Esophagus (tissue), 2 donors: ENCODE data around the gene RAPGEF2. TPM values are rescaled to one million over a fixed set of nuclear protein-coding genes. Genes with fewer than 3 reads are reported as not detected.
"Not testable (repeated sequence)": the region's sequence is repeated elsewhere in the genome, so short reads cannot be mapped to it uniquely, and the experiment has no call there.

Source experiments
- H3K27ac ChIP-seq, 2 donors: one replicate each; pipeline ENCODE4 v1.5.1; 2013; ENCODE audit warnings: low read depth in 2 of 2, mild to moderate bottlenecking in 2 of 2, inconsistent platforms in 1 of 2, low read length in 1 of 2, moderate library complexity in 1 of 2
- H3K27me3 ChIP-seq, 2 donors: one replicate each; pipeline ENCODE4 v1.6.1; 2013; ENCODE audit warnings: low read length in 2 of 2, control low read depth in 1 of 2, mild to moderate bottlenecking in 1 of 2; ENCODE audit not compliant: insufficient read depth in 2 of 2, control insufficient read depth in 1 of 2
- H3K36me3 ChIP-seq, 2 donors: one replicate each; pipeline ENCODE4 v1.6.1; 2013; ENCODE audit warnings: low read length in 1 of 2; ENCODE audit not compliant: control insufficient read depth in 2 of 2, insufficient read depth in 2 of 2
- H3K4me1 ChIP-seq, 2 donors: one replicate each; pipeline ENCODE4 v1.6.1; 2013; ENCODE audit warnings: low read length in 1 of 2; ENCODE audit not compliant: control insufficient read depth in 2 of 2, insufficient read depth in 2 of 2
- H3K4me3 ChIP-seq, 2 donors: one replicate each; pipeline ENCODE4 v1.5.1; 2013; ENCODE audit warnings: low read length in 2 of 2, mild to moderate bottlenecking in 2 of 2, low read depth in 1 of 2, moderate library complexity in 1 of 2
- H3K9me3 ChIP-seq, 2 donors: one replicate each; pipeline ENCODE4 v1.6.1; 2013; ENCODE audit warnings: mild to moderate bottlenecking in 2 of 2, low read depth in 1 of 2, low read length in 1 of 2, moderate library complexity in 1 of 2; ENCODE audit not compliant: control insufficient read depth in 2 of 2, insufficient read depth in 1 of 2
- WGBS, 2 donors: extraction: QIAGEN DNeasy Blood & Tissue Kit; methylation state at CpG; one replicate each; pipeline ENCODE4 v1.1.7; 2013; 5-methylcytosine and 5-hydroxymethylcytosine counted together
- polyA plus RNA-seq, 2 donors: library from polyadenylated mRNA; stranded (reverse); fragments of 200-250 nt; gene quantifications; one replicate each; pipeline ENCODE4 v1.2.3, GENCODE V29; 2013
- donor health status: healthy with polysubstance abuse.
- donor health status: Bipolar disorder and iron deficiency.

RAPGEF2 gene
- polyA plus RNA-seq, 2 donors, result 3.9 to 4.3 TPM

DNA sequence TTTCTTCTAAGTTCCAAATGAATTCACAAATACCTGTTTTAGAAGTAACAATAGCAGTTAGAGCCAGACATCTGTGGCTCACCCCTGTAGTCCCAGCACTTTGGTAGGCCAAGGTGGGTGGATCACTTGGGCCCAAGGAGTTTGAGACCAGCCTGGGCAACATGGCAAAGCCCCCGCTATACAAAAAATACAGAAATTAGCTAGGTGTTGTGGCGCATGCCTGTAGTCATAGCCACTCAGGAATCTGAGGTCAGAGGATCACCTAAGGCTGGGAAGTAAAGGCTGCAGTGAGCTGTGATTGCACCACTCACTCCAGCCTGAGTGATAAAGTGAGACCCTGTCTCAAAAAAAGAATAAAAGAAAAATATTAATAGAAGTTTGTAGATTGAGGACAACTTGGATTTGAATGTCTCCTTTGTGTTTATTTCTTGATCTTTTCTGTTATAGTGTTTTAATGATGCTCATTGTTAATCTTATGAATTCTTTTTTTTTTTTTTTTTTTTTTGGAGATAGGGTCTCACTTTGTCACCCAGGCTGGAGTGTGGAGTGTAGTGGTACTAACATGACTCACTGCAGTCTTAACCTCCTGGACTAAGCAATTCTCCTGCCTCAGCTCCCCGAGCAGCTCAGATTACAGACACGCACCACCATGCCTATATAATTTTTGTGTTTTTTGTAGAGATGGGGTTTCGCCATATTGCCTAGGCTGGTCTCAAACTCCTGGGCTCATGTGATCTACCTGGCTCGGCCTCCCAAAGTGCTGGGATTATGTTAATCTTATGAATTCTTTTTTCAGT lies 30.7 kb upstream of the RAPGEF2 start:
- H3K4me3 ChIP-seq, result no peak overlapping the region
- H3K27me3 ChIP-seq, result no peaks in the 10 kb centered on the region
- WGBS, 2 donors, result 94% methylated on average over 6 of the region's 6 CpGs
- no peaks in the 10 kb centered on the region for H3K4me1 ChIP-seq
- no peaks in the 10 kb centered on the region for H3K36me3 ChIP-seq
- H3K9me3 ChIP-seq, result no peaks in the 10 kb centered on the region
- H3K27ac ChIP-seq, result no peak overlapping the region

DNA sequence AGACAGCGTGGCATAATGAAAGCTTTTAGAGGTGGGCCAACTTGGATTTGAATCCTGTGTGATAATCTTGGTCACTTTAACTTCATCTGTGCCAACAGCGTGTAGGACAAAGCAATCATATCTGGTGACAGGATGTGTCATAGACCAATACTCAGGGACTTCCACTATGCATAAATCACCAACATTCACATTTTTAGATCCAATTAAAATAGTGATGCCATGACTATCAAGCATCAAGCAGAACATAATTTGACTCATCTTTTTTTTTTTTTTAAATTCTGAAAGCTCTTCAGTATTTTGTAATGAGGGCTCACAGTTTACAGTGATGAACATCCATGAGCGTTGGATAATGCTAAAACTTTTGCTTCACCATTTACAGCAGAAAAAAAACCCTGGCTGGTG lies 27.3 kb upstream of the RAPGEF2 start:
- 59% methylated on average over 3 of the region's 3 CpGs for WGBS, 2 donors
- Histone ChIP-seq H3K4me1 (no peaks in the 10 kb centered on the region), H3K36me3 (no peaks in the 10 kb centered on the region), H3K27ac (no peak overlapping the region), H3K9me3 (no peaks in the 10 kb centered on the region), H3K4me3 (no peak overlapping the region), H3K27me3 (no peaks in the 10 kb centered on the region)

DNA sequence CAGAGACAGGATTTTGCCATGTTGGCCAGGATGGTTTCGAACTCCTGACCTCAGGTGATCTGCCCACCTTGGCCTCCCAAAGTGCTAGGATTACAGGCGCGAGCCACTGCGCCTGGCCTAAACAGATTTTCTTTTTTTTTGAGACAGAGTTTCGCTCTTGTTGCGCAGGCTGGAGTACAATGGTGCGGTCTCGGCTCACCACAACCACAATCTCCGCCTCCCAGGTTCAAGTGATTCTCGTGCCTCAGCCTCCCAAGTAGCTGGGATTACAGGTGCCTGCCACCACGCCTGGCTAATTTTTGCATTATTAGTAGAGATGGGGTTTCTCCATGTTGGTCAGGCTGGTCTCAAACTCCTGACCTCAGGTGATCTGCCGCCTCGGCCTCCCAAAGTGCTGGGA lies 25.9 kb upstream of the RAPGEF2 start:
- H3K27ac ChIP-seq, H3K4me3 ChIP-seq, H3K27me3 ChIP-seq, H3K9me3 ChIP-seq, H3K36me3 ChIP-seq, H3K4me1 ChIP-seq: not testable (repeated sequence)
- WGBS, 2 donors, result 93% methylated on average over 13 of the region's 13 CpGs

DNA sequence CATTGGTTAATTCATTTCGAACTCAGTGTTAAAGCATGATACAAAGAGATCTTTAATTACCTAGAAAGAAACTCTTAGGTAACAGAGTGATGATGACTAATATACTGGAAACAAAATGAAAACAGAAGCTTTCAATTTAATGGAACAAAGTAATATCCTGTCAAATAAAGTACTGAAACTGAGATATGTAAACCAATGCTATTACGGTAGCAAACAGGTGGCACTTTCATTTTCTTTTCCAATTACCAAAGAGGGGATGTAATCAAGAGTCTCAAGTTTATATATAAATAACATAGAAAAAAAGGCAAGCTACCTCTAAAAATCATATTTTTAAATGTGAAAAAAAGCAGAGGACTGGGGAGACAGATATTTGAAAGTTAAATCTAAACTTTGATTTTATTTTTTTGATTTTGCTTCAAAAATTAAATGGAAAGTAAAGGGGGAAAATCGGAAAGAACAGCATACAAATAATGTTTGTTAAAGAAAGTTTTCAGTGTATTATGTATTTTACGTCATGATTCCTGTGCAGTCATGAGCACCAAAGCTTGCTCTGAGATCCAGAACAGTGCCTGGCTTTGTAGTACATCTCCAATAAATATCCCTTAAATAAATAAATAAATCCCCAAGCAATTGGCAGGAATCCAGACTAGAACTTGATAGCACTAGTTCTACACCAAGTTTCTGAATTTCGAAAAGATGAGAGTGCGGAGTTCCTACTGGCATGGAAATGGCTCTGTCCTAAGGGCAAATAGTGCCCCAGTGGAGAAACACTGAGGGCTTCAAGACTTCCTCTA lies 25.0 kb upstream of the RAPGEF2 start:
- WGBS, 2 donors, result 48 to 56% methylated on average over 6 of the region's 6 CpGs
- no peak overlapping the region for H3K27ac ChIP-seq
- H3K4me3 ChIP-seq, result no peak overlapping the region

DNA sequence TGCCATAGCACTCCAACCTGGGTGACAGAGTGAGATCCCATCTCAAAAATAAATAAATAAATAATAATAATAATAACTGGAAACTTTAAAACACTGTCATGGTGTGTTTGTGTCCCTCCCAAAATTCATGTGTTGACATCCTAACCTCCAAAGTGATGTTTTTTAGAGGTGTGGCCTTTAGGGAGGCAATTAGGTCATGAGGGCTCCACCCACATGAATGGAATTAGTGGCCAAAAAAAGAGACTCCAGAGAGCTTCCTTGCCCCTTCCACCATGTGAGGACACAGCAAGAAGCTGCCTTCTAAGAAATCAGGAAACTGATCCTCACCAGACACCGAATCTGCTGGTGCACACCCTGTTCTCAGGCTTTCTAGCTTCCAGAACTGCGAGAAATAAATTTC lies 23.8 kb upstream of the RAPGEF2 start:
- H3K9me3 ChIP-seq, result no peaks in the 10 kb centered on the region
- H3K27me3 ChIP-seq, result no peaks in the 10 kb centered on the region
- 85 to 86% methylated on average over 2 of the region's 2 CpGs for WGBS, 2 donors
- H3K36me3 ChIP-seq, result no peaks in the 10 kb centered on the region
- H3K4me3 ChIP-seq, result no peak overlapping the region
- H3K27ac ChIP-seq, result no peak overlapping the region
- H3K4me1 ChIP-seq, result no peaks in the 10 kb centered on the region

More for the DNA sequence above, 25.0 kb upstream of the RAPGEF2 start:
- H3K36me3 ChIP-seq, result no peaks in the 10 kb centered on the region
- H3K4me1 ChIP-seq, result no peaks in the 10 kb centered on the region
- no peaks in the 10 kb centered on the region for H3K9me3 ChIP-seq
- no peaks in the 10 kb centered on the region for H3K27me3 ChIP-seq

DNA sequence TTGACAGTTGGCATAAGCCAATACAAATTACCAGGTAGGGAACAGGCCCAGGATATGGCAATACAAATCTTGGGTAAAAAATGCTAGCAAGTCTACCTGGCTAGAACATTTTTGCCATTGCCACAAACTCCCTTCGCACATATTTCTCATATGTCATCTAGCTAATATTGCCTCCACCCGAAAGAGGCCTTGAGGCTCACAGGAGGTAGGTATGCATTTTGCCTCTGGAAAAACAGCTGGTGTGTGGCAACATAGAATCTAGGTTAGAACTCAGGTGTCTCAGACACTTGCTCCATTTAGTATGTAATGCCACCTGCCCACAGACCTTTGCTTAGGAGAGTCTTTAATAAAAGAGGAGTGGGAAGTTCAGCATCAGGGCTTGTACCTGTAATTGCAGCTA lies 16.3 kb upstream of the RAPGEF2 start:
- no peak overlapping the region for H3K4me3 ChIP-seq
- H3K36me3 ChIP-seq, result no peaks in the 10 kb centered on the region
- H3K9me3 ChIP-seq, result no peaks in the 10 kb centered on the region
- WGBS, 2 donors, result 93 to 99% methylated on average over 2 of the region's 2 CpGs
- no peaks in the 10 kb centered on the region for H3K4me1 ChIP-seq
- H3K27ac ChIP-seq, result no peak overlapping the region
- no peaks in the 10 kb centered on the region for H3K27me3 ChIP-seq

DNA sequence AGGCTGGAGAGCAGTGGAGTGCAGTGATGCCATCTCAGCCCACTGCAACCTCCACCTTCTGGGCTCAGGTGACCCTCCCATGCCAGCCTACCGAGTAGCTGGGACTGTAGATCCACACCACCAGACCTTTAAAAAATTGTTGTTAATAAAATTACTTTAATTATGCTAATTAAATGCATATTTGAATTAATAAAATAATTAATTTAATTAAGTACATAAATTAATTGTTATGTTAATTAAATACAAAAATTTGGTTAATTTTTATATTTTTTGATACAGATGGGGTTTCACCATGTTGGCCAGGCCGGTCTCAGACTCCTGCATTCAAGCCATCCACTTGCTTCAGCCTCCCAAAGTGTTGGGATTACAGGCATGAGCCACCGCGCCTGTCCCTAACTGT lies 12.6 kb upstream of the RAPGEF2 start:
- no peaks in the 10 kb centered on the region for H3K4me1 ChIP-seq
- H3K27me3 ChIP-seq, result no peaks in the 10 kb centered on the region
- no peak overlapping the region for H3K4me3 ChIP-seq
- H3K27ac ChIP-seq, result no peak overlapping the region
- no peaks in the 10 kb centered on the region for H3K36me3 ChIP-seq
- no peaks in the 10 kb centered on the region for H3K9me3 ChIP-seq
- WGBS, 2 donors, result 96 to 97% methylated on average over 4 of the region's 4 CpGs

DNA sequence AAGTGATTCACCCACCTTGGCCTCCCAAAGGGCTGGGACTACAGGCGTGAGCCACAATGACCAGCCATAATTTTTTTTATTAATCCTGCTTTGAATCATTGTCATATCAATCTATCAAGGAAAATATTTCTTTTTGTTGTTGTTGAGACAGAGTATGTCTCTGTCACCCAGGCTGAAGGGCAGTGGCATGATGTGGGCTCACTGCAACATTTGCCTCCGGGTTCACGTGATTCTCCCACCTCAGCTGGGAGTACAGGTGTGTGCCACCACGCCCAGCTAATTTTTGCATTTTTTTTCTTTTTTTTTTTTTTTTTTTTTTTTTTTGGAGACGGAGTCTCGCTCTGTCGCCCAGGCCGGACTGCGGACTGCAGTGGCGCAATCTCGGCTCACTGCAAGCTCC lies 8.7 kb upstream of the RAPGEF2 start:
- H3K36me3 ChIP-seq, H3K27ac ChIP-seq, H3K4me1 ChIP-seq, H3K27me3 ChIP-seq, H3K4me3 ChIP-seq, H3K9me3 ChIP-seq: not testable (repeated sequence)
- WGBS, 2 donors, result 87 to 93% methylated on average over 4 of the region's 11 CpGs

DNA sequence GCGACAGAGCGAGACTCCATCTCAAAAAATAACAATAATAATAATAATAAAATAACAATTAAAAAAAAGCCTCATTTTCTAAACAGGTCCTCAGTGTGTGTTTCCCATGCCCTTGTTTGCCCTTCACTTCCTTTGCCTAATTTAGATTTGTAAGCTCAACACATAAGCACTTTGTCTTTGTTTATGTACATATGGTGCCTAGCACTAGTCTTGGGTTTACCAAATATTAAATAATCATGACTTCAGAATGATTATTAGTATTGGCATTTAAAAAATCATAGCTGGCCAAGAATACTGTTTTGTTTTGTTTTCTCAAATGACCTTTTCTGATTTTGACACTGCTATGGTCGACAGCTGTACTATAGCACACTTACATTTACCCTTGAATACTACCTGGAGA lies 6.4 kb upstream of the RAPGEF2 start:
- no peaks in the 10 kb centered on the region for H3K9me3 ChIP-seq
- H3K36me3 ChIP-seq, result no peaks in the 10 kb centered on the region
- H3K4me3 ChIP-seq, result no peak overlapping the region
- no peak overlapping the region for H3K27ac ChIP-seq
- no peaks in the 10 kb centered on the region for H3K27me3 ChIP-seq
- WGBS, 2 donors, result 78 to 79% methylated on average over 3 of the region's 3 CpGs
- no peaks in the 10 kb centered on the region for H3K4me1 ChIP-seq

DNA sequence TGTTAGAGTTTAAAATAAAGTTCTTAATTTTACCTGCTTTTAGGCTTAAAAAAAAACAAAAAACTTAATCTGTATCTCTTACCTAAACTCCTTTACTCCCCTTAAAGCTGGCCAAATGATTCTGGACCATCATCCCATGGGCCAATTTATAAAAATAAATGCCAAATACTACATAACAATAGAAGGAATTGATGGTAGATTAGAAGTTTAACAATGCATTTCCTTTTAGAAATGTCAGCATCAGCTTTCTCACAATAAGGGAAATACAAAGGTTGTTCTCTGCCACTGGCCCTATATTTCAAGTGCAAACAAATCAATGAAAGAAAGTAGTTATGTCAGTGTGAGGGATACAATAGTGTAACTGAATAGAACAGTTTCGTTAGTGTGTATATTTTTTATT lies 5.7 kb upstream of the RAPGEF2 start:
- H3K36me3 ChIP-seq, result no peaks in the 10 kb centered on the region
- H3K4me3 ChIP-seq, result no peak overlapping the region
- H3K9me3 ChIP-seq, result no peaks in the 10 kb centered on the region
- no peaks in the 10 kb centered on the region for H3K4me1 ChIP-seq
- H3K27ac ChIP-seq, result no peak overlapping the region
- 69 to 77% methylated on average over 1 of the region's 1 CpG for WGBS, 2 donors
- H3K27me3 ChIP-seq, result no peaks in the 10 kb centered on the region
